Liver (tissue), 9 donors: Measurements from ENCODE around the gene ZGPAT. TPM values are rescaled to one million over a fixed set of nuclear protein-coding genes. Genes with fewer than 3 reads are reported as not detected.
"Not testable (repeated sequence)": the region's sequence is repeated elsewhere in the genome, so short reads cannot be mapped to it uniquely, and the experiment has no call there.

Experiments used
- DNase-seq: peaks from one replicate; pipeline ENCODE4 v3.0.0-alpha.2; 2017; ENCODE audit warnings: low spot score
- H3K27ac ChIP-seq, 2 donors: one replicate each; pipeline ENCODE4 v1.7.0; 2013; ENCODE audit warnings: inconsistent platforms in 2 of 2, low read length in 2 of 2, control low read depth in 1 of 2, low read depth in 1 of 2, mild to moderate bottlenecking in 1 of 2
- H3K27me3 ChIP-seq, 4 donors: one replicate each; pipeline versions ENCODE4 v1.6.1 to v1.7.0; 2013; ENCODE audit warnings: low read length in 3 of 4, inconsistent platforms in 1 of 4, mild to moderate bottlenecking in 1 of 4, moderate library complexity in 1 of 4; ENCODE audit not compliant: control insufficient read depth in 4 of 4, insufficient read depth in 4 of 4
- H3K36me3 ChIP-seq, 4 donors: one replicate each; pipeline versions ENCODE4 v1.6.1 to v1.7.0; 2013; ENCODE audit warnings: low read length in 3 of 4, mild to moderate bottlenecking in 3 of 4, low read depth in 1 of 4, moderate library complexity in 1 of 4; ENCODE audit not compliant: control insufficient read depth in 4 of 4, insufficient read depth in 3 of 4
- H3K4me1 ChIP-seq, 4 donors: one replicate each; pipeline versions ENCODE4 v1.6.1 to v1.7.0; 2013; ENCODE audit warnings: low read length in 3 of 4, mild to moderate bottlenecking in 3 of 4, moderate library complexity in 1 of 4; ENCODE audit not compliant: control insufficient read depth in 4 of 4, insufficient read depth in 4 of 4
- H3K4me3 ChIP-seq, 3 donors: one replicate each; pipeline versions ENCODE4 v1.6.1 to v1.7.0; 2013; ENCODE audit warnings: low read length in 3 of 3, control low read depth in 1 of 3, low read depth in 1 of 3, mild to moderate bottlenecking in 1 of 3
- H3K9ac ChIP-seq, 2 donors: one replicate each; pipeline ENCODE4 v1.7.0; 2013; ENCODE audit warnings: low read length in 2 of 2, mild to moderate bottlenecking in 2 of 2, moderate library complexity in 2 of 2, control low read depth in 1 of 2, low read depth in 1 of 2
- H3K9me3 ChIP-seq, 4 donors: one replicate each; pipeline versions ENCODE4 v1.6.1 to v1.7.0; 2013; ENCODE audit warnings: low read length in 3 of 4; ENCODE audit not compliant: control insufficient read depth in 4 of 4
- ATF3 ChIP-seq: IDR thresholded peaks from 2 replicates; pipeline ENCODE4 v1.6.1; 2016; ENCODE audit warnings: antibody characterized with exemption
- EGR1 ChIP-seq, 2 donors: IDR thresholded peaks; 2 replicates each; pipeline ENCODE4 v1.6.1; 2016 to 2018; ENCODE audit warnings: antibody characterized with exemption in 2 of 2, low read depth in 2 of 2
- FOXA1 ChIP-seq: IDR thresholded peaks from 2 replicates; pipeline ENCODE4 v1.6.1; 2016; ENCODE audit warnings: antibody characterized with exemption
- FOXA2 ChIP-seq: IDR thresholded peaks from 2 replicates; pipeline ENCODE4 v1.6.1; 2016; ENCODE audit warnings: antibody characterized with exemption
- GABPA ChIP-seq, 2 donors: IDR thresholded peaks in 1 of 2; conservative IDR thresholded peaks in 1 of 2; 2 replicates each; pipeline ENCODE4 v1.6.1; 2016; ENCODE audit warnings: antibody characterized with exemption in 2 of 2, mild to moderate bottlenecking in 1 of 2, moderate library complexity in 1 of 2
- HNF4A ChIP-seq, 2 donors: conservative IDR thresholded peaks; 2 replicates each; pipeline ENCODE4 v1.6.1; 2016; ENCODE audit warnings: antibody characterized with exemption in 2 of 2, mild to moderate bottlenecking in 2 of 2
- HNF4G ChIP-seq: IDR thresholded peaks from 2 replicates; pipeline ENCODE4 v1.6.1; 2016; ENCODE audit warnings: antibody characterized with exemption
- JUND ChIP-seq, 2 donors: IDR thresholded peaks; 2 replicates each; pipeline ENCODE4 v1.6.1; 2016; ENCODE audit warnings: antibody characterized with exemption in 2 of 2
- NR2F2 ChIP-seq: IDR thresholded peaks from 2 replicates; pipeline ENCODE4 v1.6.1; 2016; ENCODE audit warnings: antibody characterized with exemption
- RAD21 ChIP-seq, 2 donors: IDR thresholded peaks; 2 replicates each; pipeline ENCODE4 v1.6.1; 2016; ENCODE audit warnings: antibody characterized with exemption in 2 of 2, mild to moderate bottlenecking in 2 of 2
- RXRA ChIP-seq, 2 donors: IDR thresholded peaks; 2 replicates each; pipeline ENCODE4 v1.6.1; 2017 to 2018; ENCODE audit warnings: antibody characterized with exemption in 2 of 2, mild to moderate bottlenecking in 1 of 2
- SP1 ChIP-seq: IDR thresholded peaks from 2 replicates; pipeline ENCODE4 v1.6.1; 2018; ENCODE audit warnings: antibody characterized with exemption, mild to moderate bottlenecking
- TAF1 ChIP-seq: conservative IDR thresholded peaks from 2 replicates; pipeline ENCODE4 v1.6.1; 2016; ENCODE audit warnings: antibody characterized with exemption, mild to moderate bottlenecking
- YY1 ChIP-seq: IDR thresholded peaks from 2 replicates; pipeline ENCODE4 v1.6.1; 2016; ENCODE audit warnings: antibody characterized with exemption, mild to moderate bottlenecking
- WGBS: extraction: QIAGEN DNeasy Blood & Tissue Kit; methylation state at CpG from one replicate; pipeline ENCODE4 v1.1.7; 2013; 5-methylcytosine and 5-hydroxymethylcytosine counted together
- polyA plus RNA-seq, 2 donors: library from polyadenylated mRNA; stranded (reverse) in 1 of 2; unstranded in 1 of 2; fragments of 200-250 nt in 1 of 2; fragments of >200 nt in 1 of 2; fragmentation: Nextera tagmentation in 1 of 2; extraction: Ambion mirVana in 1 of 2; gene quantifications; one replicate each; pipeline versions ENCODE4 v1.2.1 to v1.2.3, GENCODE V29; 2013 to 2015
- total RNA-seq, 2 donors: library from RNA; depleted of rRNA; stranded (reverse); fragments of >200 nt; gene quantifications; one replicate each; pipeline ENCODE4 v1.2.3, GENCODE V29; 2014
- TF ChIP-seq, protein P1 (sequence below): IDR thresholded peaks from 2 replicates; pipeline ENCODE4 v1.6.1; 2016; ENCODE audit warnings: antibody characterized with exemption, mild to moderate bottlenecking
- TF ChIP-seq, protein P2 (sequence below): IDR thresholded peaks from 2 replicates; pipeline ENCODE4 v1.6.1; 2016; ENCODE audit warnings: antibody characterized with exemption
- TF ChIP-seq, protein P3 (sequence below): fragments of 150-350 bp; IDR thresholded peaks from 2 replicates; pipeline ENCODE4 v1.5.1; 2017; ENCODE audit warnings: improper control_type of control experiment, low read depth, low read length; ENCODE audit not compliant: missing input control
- TF ChIP-seq, protein P4 (sequence below): IDR thresholded peaks from 2 replicates; pipeline ENCODE4 v1.6.1; 2016; ENCODE audit warnings: antibody characterized with exemption
- donor health status: healthy.
- donor health status: healthy.
- donor health status: healthy.
- donor health status: healthy.
- donor health status: healthy.

Gene ZGPAT
- total and polyA plus RNA-seq, 4 donors: 10.3 to 90.5 (median 20.5) TPM

DNA sequence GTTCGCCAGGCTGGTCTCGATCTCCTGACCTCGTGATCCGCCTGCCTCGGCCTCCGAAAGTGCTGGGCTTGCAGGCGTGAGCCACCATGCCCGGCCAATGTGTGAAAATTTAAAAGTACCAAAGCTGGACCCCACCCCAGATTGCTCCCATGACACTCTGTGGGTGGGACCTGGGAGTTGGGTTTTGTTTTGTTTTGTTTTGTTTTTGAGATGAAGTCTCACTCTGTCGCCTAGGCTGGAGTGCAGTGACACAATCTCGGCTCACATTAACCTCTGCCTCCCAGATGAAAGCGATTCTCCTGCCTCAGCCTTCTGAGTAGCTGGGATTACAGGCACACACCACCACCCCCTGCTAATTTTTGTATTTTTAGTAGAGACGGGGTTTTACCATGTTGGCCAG is 36.1 kb upstream of the ZGPAT start:
- 98% methylated on average over 12 of the region's 12 CpGs for WGBS
- not testable (repeated sequence) for H3K27ac ChIP-seq, H3K4me1 ChIP-seq, H3K27me3 ChIP-seq, H3K9ac ChIP-seq, H3K9me3 ChIP-seq, H3K4me3 ChIP-seq, DNase-seq
- H3K36me3 ChIP-seq: peaks cover 4 to 40% (median 12%) of the 10 kb centered on the region in 4 donors

GRCh38 chr20:63672666-63673065 is 35.2 kb upstream of the ZGPAT start:
- TF ChIP-seq, protein P1, sequence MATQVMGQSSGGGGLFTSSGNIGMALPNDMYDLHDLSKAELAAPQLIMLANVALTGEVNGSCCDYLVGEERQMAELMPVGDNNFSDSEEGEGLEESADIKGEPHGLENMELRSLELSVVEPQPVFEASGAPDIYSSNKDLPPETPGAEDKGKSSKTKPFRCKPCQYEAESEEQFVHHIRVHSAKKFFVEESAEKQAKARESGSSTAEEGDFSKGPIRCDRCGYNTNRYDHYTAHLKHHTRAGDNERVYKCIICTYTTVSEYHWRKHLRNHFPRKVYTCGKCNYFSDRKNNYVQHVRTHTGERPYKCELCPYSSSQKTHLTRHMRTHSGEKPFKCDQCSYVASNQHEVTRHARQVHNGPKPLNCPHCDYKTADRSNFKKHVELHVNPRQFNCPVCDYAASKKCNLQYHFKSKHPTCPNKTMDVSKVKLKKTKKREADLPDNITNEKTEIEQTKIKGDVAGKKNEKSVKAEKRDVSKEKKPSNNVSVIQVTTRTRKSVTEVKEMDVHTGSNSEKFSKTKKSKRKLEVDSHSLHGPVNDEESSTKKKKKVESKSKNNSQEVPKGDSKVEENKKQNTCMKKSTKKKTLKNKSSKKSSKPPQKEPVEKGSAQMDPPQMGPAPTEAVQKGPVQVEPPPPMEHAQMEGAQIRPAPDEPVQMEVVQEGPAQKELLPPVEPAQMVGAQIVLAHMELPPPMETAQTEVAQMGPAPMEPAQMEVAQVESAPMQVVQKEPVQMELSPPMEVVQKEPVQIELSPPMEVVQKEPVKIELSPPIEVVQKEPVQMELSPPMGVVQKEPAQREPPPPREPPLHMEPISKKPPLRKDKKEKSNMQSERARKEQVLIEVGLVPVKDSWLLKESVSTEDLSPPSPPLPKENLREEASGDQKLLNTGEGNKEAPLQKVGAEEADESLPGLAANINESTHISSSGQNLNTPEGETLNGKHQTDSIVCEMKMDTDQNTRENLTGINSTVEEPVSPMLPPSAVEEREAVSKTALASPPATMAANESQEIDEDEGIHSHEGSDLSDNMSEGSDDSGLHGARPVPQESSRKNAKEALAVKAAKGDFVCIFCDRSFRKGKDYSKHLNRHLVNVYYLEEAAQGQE: no peak
- TF ChIP-seq RAD21 (IDR thresholded peaks at IDR 0.05) (no peak), HNF4G (no peak), TAF1 (no peak), YY1 (no peak), NR2F2 (no peak), GABPA (IDR thresholded peaks at IDR 0.05 in 1 of 2, conservative IDR thresholded peaks at IDR 0.05 in 1 of 2) (no peak), JUND (IDR thresholded peaks at IDR 0.05) (no peak), HNF4A (conservative IDR thresholded peaks at IDR 0.05) (no peak), RXRA (IDR thresholded peaks at IDR 0.05) (no peak), FOXA2 (no peak), ATF3 (no peak), EGR1 (IDR thresholded peaks at IDR 0.05; ENCODE audit: low read depth in 2 of 2) (no peak), FOXA1 (no peak), SP1 (no peak)
- TF ChIP-seq, protein P2, sequence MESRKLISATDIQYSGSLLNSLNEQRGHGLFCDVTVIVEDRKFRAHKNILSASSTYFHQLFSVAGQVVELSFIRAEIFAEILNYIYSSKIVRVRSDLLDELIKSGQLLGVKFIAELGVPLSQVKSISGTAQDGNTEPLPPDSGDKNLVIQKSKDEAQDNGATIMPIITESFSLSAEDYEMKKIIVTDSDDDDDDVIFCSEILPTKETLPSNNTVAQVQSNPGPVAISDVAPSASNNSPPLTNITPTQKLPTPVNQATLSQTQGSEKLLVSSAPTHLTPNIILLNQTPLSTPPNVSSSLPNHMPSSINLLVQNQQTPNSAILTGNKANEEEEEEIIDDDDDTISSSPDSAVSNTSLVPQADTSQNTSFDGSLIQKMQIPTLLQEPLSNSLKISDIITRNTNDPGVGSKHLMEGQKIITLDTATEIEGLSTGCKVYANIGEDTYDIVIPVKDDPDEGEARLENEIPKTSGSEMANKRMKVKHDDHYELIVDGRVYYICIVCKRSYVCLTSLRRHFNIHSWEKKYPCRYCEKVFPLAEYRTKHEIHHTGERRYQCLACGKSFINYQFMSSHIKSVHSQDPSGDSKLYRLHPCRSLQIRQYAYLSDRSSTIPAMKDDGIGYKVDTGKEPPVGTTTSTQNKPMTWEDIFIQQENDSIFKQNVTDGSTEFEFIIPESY: no peak
- TF ChIP-seq, protein P3, sequence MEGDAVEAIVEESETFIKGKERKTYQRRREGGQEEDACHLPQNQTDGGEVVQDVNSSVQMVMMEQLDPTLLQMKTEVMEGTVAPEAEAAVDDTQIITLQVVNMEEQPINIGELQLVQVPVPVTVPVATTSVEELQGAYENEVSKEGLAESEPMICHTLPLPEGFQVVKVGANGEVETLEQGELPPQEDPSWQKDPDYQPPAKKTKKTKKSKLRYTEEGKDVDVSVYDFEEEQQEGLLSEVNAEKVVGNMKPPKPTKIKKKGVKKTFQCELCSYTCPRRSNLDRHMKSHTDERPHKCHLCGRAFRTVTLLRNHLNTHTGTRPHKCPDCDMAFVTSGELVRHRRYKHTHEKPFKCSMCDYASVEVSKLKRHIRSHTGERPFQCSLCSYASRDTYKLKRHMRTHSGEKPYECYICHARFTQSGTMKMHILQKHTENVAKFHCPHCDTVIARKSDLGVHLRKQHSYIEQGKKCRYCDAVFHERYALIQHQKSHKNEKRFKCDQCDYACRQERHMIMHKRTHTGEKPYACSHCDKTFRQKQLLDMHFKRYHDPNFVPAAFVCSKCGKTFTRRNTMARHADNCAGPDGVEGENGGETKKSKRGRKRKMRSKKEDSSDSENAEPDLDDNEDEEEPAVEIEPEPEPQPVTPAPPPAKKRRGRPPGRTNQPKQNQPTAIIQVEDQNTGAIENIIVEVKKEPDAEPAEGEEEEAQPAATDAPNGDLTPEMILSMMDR: no peak
- TF ChIP-seq, protein P4, sequence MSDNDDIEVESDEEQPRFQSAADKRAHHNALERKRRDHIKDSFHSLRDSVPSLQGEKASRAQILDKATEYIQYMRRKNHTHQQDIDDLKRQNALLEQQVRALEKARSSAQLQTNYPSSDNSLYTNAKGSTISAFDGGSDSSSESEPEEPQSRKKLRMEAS: no peak
- no peak for DNase-seq

More at GRCh38 chr20:63672666-63673065, 35.2 kb upstream of the ZGPAT start:
- H3K36me3 ChIP-seq: peaks cover 0 to 37% (median 12%) of the 10 kb centered on the region in 4 donors
- H3K27ac ChIP-seq: no peak overlapping the region
- H3K9ac ChIP-seq: no peak overlapping the region
- H3K4me3 ChIP-seq: no peak overlapping the region
- H3K4me1 ChIP-seq: no peaks in the 10 kb centered on the region
- H3K9me3 ChIP-seq: no peaks in the 10 kb centered on the region
- WGBS: 93% methylated on average over 10 of the region's 10 CpGs
- no peaks in the 10 kb centered on the region for H3K27me3 ChIP-seq
